Activated CD4-positive, alpha-beta T cell treated with anti-CD3 and anti-CD28 coated beads, Interleukin-2, amount 50 U/mL, for 24 hours (primary cell): Measurements from ENCODE around the gene ASIC5.
"Not testable (repeated sequence)": the region's sequence is repeated elsewhere in the genome, so short reads cannot be mapped to it uniquely, and the experiment has no call there.

Source experiments
- DNase-seq, 2 donors: peaks; one replicate each; pipeline ENCODE4 v3.0.0-alpha.2; 2020; ENCODE audit warnings: low read depth in 1 of 2, low spot score in 1 of 2

The ASIC5 gene

GRCh38 chr4:155866177-155866576 is at the start of gene ASIC5:
ASIC5 (minus strand) TSS chr4:155866277; CDS start chr4:155866226, 51 bp downstream.
- DNase-seq, result no peak

GRCh38 chr4:155914782-155915181 is 48.7 kb upstream of the ASIC5 start:
- DNase-seq, result no peak

DNA sequence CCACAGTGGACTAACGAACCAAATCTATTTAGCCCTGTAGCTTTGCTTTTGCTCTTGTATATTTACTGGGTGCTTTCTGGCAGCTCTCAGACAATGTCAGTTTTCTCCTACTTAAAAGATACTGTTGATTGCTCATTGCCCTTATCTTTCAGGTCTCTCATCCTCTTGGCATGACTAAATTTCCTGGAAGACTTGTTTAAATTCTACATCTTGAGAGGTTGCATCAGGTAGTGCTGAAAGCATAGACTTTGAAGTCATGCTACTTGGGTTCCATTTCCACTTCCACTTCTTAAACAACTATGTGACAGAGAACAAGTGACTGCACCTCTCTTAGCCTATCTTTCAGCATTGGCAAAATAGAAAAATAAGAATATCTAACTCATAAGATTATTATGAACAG is 45.8 kb upstream of the ASIC5 start:
- no peak for DNase-seq

GRCh38 chr4:155909615-155910226 is 43.6 kb upstream of the ASIC5 start:
- DNase-seq, result no peak

DNA sequence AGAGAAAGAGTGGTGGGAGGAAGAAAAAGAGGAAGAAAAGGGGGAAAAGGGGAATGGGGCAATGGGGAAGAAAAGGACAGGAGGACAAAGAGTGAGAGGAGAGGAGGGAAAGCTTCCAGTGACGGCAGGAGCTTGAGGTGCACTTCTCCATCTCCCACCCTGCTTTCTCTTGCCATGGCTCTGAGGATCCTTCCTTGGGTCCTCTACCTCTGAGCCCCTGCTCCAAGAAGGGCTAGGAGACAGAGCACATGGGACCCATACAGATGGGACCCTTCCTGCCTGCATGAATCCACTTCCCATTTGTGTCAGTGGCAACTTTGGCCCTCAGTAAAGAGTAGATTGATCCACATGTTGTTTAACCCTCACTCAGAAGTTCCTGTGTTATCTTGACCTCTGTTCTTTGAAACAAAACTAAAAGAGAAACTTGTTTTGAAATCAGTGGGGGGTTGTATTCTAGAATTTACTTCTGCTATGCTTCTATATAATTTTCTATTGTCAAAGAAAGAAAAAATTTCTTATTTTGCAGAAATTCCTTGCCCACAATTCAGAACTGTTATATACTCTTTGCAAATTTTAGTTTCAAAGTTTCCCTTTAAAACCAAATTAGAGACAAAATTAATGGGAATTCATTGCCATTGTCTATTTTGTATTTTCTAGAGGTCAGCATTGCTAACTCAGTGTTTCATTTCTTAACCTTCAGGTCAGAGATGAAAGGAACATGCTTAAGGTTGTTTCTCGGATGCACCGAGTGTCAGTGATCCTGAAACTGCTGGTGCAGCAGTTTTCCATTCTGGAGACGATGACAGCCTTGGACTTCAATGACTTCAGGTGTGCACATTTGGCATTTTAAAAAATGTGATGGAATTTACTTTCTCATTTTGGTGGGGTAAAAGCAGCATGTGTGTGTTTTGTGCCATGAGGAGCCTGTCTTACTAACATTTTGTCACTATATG is 42.4 kb upstream of the ASIC5 start:
- DNase-seq, result no peak

- DNase-seq, result no peak
Observed at GRCh38 chr4:155907556-155907955, 41.5 kb upstream of the ASIC5 start.

DNA sequence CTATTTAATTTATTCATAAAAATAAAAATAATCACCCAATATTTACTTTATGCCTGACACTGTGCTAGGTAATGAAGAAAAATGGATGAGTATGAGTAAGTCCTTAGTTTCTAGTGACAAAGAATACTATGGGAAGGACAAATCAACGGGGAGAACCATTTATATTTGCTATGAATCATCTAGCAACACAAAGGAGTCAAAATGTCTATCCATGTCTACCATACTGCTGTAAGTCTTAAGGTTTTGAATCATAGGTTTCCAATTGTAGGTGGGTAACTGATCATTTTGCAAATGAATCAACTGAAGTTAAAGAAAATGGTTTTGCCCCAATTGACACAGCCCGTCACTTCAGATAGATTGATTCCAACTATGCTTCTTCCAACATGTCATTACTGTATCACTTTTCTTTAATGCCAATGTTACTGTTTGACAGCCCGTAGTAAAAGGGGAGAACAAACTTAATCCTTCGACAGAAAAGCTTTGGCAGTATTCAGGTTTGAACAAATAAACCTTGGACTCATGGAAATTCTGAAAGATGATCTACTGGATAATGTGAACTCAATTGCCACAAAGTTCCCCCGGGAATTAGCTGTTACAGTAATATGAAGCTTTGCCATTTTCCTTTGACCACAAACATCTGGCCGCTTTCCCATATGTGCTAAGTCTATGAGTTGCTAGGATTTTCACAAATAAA is 40.6 kb upstream of the ASIC5 start:
- no peak for DNase-seq

DNA sequence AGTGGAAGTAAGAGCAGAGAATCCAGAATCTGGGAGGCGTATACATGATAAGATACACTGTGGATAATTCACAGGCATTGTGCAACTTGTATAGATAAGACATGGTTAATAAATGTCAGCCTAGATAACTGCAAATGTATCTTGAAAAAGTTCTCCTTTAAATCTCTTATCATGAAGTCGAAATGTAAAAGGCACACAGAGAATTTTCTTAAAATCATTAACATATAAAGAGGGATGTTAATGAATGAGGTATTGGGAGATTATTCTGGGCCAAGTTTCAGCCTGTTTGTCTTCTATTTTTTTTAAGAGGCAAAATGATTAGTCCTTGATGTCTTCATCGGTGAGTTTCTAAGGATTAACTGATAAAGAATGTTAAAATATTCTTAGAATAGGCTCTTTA is 38.3 kb upstream of the ASIC5 start:
- no peak for DNase-seq

DNA sequence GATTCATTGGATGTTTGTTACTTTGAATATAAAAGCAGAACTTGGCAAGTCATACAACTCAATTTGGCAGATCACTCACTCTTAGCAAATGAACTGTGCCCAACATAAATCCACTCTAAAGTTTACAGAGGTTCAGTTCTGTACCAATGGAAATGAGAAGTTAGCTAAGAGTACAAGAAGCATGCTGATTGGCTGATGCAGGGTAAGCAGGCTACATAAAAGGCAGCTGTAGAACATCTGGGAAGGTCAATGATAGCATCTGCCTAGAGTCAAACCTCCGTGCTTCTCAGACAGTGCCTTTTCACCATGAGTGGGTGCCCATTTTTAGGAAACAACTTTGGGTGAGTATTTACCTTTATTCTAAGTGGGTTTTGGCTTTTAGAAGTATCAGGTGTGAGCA is 37.4 kb upstream of the ASIC5 start, which contains the start of gene TDO2:
Gene TDO2, plus strand, starts transcription at position 244 of the 400 bp plus-strand sequence. Its CDS starts 63 bp downstream, at position 307.
- no peak for DNase-seq

GRCh38 chr4:155901013-155901412 is 34.9 kb upstream of the ASIC5 start:
- no peak for DNase-seq

DNA sequence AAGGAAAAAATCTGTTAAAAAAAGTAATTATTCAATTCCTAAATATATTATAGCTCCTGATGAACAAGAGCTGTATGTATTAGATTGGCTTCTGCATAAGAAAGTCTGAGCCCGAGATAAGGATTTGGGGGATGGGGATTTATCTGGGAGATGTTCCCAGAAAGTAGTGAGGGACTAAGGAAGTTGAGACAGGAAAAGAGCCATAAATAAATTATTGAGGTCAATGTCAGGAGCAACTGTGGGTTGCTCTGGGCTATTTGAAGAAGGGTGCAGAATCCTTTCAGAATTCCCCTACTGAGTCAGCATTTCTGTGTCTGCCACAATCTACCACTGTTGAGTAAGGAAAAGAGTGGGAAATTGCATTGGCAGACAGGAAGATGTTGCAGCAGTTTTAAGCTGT is 34.3 kb upstream of the ASIC5 start:
- DNase-seq, result no peak

DNA sequence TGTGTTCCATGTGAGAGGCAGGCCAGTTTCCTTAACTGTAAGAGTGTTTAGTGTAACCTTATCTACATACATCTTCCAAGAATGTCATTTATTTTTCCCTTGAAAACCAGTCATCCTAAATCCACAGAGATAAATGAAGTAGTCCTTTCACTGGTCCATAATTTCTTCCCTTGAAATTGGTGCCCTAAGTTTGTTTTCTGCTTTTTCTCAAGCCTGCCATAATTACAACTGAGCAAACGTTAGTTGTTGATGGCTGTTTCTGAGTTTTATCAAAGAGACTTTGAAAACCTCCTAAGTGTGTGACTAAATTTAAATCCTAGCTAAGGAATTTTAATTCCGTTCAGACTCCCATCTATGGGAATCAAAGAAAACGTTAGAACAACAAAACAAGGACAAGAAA is 33.8 kb upstream of the ASIC5 start:
- DNase-seq, result no peak

DNA sequence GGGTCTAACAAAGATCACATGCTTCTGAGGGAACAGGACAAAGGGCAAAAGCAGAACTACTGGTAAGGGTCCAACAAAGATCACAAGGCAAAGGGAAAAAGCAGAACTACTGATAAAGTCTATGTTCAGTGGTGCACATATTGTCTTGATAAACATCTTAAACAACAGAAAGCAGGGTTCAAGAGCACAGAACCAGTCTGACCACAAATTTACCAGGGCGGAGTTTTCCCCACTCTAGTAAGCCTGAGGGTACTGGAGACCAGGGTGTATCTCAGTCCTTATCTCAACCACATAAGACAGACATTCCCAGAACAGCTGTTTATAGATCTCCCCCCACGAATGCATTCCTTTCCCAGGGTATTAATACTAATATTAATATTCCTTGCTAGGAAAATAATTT is 32.3 kb upstream of the ASIC5 start:
- not testable (repeated sequence) for DNase-seq

DNA sequence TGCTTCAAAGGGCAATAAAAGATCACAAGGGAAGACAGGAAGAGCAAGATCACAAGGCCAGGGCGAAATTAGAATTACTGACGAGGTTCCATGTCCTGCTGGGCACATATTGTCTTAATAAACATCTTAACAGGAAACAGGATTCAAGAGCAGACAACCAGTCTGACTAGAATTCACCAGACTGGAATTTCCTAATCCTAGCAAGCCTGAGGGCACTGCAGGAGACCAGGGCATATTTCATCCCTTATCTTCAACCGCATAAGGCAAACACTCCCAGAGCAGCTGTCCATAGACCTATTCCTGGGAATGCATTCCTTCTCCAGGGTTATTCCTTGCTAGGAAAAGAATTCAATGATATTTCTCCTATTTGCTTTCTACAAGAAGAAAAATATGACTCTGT is 25.0 kb upstream of the ASIC5 start:
- no peak for DNase-seq

- no peak for DNase-seq
Observed at GRCh38 chr4:155889946-155890345, 23.9 kb upstream of the ASIC5 start.

DNA sequence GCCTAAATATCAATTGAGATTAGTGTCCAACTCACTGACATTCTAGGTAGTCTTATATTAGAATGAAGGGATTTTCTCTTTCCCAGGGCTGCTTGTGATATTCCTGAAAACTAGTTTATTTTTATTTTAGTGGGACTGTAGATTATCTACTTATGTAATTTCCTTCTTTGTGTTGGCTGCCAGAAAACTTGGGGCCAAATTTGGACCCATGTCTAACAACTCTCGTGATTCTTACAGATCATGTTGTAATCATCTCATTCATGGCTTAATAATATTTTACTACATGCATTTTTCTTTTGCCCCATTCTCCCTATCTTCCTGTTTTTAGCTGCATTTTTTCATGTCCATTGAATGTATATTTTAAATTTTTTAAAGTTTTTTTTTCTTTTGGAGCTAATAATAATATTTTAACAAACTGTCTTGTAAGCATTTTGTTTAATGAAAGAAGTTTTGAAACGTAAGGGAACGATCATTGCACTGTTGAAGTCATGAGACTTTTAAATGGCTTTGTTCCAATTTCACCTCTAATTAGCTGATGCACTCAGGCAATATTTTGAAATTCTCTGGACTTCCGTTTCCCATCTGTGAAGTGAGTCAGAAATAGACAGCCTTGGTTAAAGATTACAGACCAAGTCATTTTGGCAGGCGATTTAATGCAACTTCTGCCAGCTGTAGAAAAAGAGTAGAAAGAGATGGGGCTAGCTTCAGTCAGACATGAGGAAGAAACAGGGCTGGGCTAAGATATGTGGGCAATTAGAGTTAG is 23.1 kb upstream of the ASIC5 start:
- no peak for DNase-seq

DNA sequence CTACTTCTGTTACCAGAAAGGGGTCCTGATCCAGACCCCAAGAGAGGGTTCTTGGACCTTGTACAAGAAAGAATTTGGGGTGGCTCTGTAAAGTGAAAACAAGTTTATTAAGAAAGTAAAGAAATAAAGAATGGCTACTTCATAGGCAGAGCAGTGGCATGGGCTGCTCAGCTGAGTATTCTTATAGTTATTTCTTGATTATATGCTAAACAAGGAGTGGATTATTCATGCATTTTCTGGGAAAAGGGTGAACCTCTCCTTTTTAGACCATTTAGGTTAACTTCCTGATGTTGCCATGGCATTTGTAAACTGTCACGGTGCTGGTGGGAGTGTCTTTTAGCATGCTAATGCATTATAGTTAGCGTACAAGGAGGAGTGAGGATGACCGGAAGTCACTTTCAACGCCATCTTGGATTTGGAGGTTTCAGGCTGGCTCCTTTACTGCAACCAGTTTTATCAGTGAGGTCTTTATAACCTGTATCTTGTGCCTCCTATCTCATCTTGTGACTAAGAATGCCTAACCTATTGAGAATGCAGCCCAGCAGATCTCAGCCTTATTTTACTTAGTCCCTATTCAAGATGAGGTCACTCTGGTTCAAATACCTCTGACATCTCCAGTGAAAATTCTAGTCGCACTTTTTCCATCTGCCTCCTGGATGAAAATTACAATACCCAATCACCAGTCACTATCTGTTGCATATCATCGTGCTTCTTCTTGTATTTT is 21.9 kb upstream of the ASIC5 start:
- DNase-seq, result no peak

DNA sequence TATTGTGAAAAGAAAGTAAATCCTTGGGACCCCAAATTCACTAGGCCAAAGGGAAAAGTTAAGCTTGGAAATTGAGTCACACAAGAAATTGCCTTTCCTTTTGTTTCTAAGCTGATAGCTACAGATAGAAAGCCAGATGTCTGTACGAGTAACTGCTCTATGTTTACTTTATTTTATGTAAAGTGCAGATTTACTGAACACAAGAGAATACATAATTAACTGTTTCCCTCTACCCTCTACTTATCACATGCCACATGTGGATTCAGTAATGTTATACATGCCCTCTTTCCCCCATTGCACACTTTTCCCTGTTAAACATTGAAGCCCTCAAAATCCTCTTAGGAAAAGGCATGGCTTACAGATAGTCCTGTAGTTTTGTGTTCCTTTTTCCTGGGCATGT is 21.0 kb upstream of the ASIC5 start:
- no peak for DNase-seq

- no peak for DNase-seq
Observed at GRCh38 chr4:155885666-155886065, 19.6 kb upstream of the ASIC5 start.

DNA sequence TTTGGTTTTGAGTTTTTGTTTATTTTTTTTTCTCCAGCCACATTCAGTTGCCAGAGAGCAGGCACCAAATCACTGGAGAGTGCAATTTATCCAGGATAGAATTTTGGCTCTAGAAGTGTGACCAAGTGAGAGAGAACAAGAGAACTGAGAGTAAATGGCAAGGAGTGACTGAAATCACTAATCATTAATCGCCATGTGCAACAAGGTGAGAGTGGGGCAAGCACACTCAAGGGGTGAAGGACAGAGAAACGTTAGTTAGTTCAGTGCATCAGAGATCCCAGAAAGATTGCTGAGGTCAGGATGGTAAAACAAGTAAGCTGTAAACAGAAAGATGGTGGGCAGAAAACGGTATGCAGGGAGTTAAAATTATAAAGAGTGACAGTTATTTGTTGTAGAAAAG is 17.8 kb upstream of the ASIC5 start:
- no peak for DNase-seq
